AML-193 (cell line): Measurements from ENCODE around the gene RHCE.
"Not testable (repeated sequence)": the region's sequence is repeated elsewhere in the genome, so short reads cannot be mapped to it uniquely, and the experiment has no call there.

Experiments used
- DNase-seq, 2 experiments: peaks; one replicate each; lab custom pipeline; 2025; lab: John Stamatoyannopoulos, UW

The RHCE gene

DNA sequence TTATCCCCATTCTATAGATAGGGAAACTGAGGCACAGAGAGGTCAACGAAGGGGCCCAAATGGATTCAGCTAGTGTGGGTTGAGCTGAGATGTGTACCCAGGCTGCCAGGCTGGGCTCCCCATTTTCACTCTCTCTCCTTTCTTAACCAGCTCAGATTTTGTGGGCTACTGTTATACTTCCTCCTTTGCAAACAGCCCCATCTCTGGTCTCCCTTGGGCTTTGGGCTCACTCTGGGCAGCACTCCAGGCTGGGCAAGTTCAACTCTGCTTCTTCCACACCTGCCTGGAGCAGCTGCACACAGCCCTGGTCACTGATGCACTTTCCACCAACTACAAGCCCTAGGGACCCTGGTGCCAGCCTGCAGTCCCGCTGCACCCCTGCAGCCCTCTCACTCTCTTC is 22.5 kb downstream of the RHCE start:
- DNase-seq: not testable (repeated sequence)

DNA sequence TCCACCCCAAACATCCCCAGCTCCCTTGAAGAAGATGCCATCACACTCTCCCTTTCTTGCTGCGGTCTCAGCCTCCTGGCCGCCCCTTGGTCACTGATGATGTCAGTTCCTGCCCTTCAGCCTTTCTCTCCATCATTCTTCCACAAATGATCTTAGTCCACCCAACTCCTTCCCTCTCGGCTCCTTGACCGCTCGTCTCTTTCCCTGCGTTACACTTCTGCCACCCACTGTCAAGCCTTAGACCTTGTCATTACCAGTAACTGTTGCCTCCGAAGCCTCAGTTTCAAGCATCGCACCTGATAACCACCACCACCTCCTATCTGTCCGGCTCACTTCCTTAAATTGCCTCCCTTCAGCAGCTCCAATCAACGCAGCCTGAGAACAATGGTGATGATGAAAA is 23.1 kb downstream of the RHCE start:
- not testable (repeated sequence) for DNase-seq

DNA sequence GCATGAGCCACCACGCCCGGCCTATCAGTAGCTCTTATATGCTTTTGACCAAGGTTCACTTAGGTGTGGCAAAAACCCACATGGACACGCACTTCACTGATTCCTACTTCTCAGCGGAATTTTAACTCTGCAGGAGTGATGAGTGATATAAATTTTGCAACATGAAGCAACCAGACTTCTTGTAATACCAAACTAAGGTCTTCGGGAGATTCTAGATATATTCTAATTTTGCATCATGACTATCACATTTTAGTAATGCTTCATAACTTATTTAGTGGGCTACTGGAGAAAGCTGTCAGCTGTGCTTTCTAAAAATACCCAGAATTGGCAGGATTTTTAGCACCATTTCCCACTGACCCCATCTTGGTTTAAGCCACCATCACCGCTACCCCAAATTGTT is 27.8 kb downstream of the RHCE start:
- DNase-seq: no peak

DNA sequence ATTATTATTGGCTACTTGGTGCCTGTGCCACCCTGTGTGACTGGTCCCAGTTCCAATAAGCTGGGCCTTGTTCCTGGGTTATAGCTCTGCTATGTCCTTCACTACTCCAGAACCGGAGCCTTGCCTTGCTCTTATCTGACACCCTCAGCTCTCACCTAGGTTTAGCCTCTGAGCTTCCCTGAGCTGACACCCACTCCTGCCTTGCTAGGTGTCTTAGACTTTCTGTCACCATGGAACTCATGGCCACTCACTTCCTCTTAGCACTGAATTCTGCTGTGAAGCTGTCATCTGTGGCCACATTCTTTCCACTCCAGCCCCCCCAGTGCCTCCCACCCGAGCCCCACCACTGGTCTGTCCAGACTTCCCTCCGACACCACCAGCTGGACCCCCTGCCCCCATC is 30.9 kb downstream of the RHCE start:
- not testable (repeated sequence) for DNase-seq

DNA sequence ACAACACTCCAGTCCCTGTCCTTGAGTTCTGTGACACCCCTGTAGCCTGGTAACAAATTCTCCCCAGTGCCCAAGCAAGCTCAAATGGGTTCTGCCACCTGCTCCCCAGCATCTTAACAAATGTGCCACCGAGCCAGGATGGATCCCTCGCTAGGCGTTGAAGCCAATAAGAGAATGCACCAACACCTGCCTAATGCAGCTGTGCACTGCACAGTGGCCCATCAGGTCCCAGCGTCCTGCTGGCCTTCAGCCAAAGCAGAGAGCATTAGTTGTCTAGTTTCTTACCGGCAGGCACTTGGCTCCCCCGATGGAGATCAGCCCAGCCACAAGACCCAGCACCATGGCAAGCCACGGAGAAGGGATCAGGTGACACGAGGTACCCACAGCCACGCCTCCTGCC is 31.9 kb downstream of the RHCE start:
- not testable (repeated sequence) for DNase-seq

DNA sequence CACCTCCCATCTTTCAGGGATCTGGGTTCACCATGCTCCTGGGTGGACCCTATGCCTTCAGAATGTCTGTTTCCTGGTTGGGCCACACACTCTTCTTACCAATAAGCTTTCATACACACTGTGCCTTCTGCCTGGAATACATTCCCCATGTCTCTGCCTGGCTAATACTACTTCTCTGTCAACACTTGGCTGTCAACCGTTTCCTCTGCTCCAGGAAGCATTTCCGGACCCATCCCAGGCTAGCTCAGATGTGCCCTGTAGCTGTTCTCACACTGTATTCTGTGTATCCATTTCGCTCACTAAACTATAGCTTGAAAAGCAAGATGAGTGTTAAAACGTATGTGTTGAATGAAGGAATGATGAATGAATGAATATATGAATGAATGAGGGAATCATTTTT is 33.5 kb downstream of the RHCE start:
- DNase-seq: not testable (repeated sequence)

DNA sequence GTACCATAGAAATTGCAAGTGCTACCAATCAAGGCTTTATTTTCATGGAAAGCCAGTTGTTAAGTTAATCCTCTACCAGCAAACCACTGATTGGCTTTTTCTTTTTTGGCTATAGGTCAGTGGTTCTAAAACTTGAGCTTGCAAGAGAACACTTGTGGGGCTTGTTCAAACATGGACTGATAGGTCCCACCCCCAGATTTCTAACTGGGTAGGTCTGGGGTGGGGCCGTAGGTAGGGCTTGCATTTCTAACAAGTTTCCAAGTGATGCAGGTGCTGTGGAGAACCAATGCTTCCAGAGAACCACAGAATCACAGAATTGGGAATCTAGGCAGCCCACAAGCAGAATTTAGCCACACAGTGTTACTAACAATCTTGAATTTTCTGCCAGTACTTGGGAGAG is 36.8 kb downstream of the RHCE start:
- not testable (repeated sequence) for DNase-seq

DNA sequence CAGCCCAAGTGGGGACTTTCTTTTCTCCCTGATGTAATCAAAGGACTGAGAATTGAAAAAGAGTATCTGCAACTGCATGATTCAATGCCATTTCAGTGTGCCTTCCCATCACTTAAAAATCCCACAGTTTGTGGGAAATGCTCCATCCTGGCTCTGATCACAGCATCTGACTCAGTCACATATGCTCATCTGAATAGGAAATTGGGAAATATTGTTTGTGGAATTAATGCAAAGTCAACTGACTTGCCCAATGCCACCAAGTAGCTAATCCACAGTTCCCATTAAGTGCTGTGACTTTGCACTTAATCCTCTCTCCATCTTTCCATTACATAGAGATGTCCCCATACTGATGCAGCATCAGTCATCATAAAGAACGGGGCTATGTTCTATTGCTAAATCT is 37.5 kb downstream of the RHCE start:
- not testable (repeated sequence) for DNase-seq

DNA sequence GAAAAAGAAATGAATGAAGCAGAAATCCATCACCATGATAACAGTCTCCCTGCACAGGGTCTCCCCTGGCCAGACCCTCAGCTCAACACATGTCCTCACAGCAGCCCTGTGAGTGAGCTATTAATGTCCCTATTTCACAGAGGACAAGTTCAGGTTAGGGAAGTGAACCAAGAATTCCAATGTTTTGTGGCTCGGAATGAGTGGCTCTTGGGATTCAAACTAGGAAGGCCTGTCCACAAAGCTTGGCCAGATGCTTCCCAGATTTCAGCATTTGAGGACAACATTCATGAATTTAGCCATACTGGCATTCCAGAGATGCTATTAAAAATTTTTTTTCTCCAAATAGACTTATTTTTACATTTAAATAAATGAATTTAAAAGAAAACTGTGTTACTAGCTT is 38.1 kb downstream of the RHCE start:
- DNase-seq: not testable (repeated sequence)

DNA sequence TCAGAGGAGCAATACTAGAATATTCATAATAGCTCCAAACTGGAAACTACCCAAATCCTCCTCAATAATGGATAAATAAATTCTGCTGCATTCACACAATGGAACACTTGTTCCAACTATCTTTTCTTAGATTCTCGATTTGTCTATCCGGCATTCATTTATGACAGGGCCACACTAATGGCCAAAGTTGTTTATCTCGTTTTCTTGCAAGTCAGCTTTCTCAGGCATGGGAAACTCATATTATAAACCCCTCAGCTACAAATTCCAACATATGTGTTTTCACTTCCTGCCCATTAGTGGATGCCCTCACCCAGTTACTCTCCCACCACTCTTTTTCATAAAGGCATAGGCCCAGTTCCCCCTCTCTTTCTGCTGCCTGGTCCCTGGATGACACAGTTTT is 42.3 kb downstream of the RHCE start:
- DNase-seq: not testable (repeated sequence)

DNA sequence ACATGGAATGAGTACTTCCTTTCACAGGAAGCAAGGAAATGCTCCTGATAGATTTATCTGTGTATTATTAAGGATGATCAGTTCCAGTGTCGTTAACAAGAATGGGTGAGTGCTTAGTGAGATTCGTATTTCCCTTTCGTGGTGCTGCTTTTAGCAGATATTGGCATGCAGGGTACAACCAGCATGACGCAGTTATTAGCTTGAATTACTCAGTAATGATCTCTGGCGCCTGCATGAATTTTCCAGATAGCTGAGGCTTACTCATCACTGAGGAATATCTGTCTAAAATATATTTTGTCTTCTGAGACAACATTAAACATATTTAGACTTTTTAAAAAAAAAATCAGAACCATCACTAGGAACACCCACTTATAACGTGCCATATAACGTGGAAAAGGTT is 48.9 kb downstream of the RHCE start:
- not testable (repeated sequence) for DNase-seq

DNA sequence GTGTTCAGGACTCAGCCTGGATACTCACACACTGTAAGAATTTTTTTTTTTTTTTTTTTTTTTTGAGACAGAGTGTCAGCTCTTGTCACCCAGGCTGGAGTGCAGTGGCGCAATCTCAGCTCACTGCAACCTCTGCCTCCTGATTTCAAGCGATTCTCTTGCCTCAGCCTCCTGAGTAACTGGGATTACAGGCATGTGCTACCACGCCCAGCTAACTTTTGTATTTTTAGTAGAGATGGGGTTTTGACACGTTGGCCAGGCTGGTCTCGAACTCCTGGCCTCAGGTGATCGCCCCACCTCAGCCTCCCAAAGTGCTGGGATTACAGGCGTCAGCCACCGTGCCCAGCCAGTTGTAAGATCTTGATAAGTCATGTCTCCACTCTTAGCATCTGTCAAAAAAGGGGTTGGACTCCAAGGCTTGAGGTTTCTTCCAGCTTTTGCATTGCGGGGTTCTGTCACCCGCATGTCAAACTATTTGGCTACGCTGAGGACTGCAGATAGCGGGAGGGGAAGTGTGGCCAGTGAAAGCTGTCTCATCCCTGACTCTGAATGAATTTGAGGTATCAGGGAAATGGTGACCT is 50.8 kb downstream of the RHCE start:
- DNase-seq: not testable (repeated sequence)

DNA sequence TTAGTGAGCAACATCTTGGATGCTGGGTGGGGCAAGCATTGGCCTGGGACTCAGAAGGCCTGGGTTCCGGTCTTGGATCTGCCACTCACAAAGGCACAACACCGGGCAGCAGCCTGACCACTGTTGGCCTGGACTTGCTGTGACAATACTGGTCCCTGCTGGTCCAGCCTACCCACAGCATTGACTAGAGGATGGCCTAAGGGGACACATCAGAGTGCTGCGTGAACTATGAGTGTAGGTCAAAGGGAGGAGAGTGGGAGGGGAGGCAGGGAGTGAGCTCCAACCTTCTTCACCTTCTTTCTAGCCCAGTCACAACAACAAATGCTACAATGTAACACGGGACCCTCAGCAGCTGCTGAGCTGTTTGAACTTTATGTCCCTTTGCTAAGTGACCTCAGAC is 51.4 kb downstream of the RHCE start:
- no peak for DNase-seq

DNA sequence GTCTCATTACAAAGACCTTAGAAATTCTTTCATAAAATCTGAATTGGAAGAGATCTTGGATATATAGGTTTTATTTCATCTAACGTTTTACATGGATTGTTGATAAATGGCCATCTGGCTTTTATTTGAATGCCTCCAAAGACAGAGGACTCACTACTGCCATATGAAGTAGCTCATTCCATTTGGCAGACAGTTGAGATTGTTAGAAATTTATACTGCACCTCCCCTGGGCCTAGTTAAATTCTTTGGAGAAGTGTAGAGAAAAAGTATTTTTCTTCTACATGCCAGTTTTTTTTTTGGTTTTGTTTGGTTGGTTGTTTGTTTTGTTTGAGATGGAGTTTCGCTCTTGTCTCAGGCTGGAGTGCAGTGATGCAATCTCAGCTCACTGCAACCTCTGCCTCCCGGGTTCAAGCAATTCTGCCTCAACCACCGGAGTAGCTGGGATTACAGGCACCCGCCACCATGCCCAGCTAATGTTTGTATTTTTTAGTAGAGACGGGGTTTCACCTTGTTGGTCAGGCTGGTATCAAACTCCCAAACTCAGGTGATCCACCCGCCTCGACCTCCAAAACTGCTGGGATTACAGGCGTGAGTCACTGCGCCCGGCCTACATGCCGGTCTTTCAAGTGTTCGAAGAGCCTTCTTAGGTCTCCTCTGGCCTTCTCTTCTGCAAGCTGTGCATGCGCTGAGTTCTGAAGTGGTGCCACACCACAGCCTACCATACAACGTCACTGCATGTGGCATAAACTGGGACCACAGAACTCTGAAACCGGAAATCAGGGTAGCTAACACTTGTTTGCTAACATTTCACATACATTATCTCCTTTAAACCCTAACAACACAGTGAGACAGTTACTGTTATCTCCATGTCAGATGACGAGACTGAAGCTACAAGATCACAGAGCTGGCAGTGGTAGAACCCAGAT is 57.7 kb downstream of the RHCE start:
- DNase-seq: not testable (repeated sequence)

DNA sequence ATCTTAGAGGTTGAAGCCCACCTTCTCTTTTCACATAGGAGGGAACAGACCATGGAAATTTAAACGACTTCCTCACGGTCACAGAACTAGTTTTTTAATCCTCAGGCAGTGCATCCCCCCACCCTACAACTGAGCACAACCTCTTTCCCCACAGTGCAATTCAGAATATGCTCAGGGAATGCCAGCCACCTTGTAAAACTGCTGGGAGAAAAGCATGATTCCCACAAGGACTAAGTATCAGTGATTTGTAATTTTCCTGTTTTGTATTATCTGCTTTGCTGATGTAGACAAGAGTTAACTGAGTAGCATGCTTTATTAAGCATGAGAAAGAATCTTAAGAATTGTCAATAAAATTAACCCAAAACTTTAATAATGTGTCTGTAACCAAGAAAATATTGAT is 58.7 kb downstream of the RHCE start:
- DNase-seq: no peak

DNA sequence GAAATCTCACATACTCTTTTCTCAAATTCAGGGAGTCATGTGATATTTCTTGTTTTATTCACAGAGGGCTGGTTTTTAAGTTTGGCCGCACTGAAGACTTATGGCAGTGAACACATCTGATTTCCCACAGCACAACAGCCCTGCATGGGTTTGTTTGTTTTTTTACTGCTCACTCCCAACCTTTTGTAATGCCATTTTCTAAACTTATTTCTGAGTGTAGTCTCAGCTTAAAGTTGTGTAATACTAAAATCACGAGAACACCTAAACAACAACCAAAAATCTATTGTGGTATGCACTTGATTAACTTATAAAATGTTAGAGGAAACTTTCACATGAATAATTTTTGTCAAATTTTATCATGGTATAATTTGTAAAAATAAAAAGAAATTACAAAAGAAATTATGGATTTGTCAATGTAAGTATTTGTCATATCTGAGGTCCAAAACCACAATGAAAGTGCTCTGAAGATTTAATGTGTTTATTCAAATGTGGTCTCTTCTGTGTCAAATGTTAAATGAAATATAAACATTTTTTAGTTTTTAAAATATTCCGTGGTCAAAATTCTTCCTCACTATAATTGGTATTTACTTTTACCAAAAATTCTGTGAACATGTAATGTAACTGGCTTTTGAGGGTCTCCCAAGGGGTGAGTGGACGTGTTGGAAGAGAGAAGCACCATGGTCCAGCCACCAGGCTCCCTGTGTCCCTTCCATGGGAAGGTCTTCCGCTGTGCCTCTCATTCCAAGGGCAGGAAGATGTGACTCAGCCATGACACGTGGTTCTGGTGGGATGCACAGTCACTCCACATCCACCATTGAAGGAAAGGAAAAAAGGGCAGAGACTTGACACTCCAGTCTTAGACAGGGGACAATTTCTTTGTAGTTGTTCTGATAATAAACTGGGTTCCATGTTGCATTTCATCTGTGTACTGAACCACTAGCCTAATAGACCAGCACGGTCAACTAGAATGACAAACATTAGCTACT is 59.7 kb downstream of the RHCE start:
- no peak for DNase-seq

DNA sequence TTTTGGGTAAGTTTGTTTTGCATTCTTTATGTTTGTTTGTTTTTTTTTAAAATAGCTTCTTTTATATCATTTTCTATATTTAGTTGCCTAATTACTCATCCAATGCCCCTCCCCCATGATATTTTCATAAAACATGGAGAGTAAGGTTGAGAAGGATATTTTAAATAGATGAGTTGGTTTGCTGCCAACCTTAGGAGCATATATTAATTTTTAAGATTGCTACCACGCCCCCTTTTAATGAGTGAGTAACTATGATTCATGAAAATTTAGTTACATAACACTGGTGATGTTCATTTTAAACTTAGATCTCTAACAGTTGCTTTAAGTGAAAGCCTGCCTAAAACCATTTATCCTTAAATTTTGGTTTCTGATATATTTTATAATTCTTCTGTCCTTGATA is 63.8 kb downstream of the RHCE start:
- no peak for DNase-seq

DNA sequence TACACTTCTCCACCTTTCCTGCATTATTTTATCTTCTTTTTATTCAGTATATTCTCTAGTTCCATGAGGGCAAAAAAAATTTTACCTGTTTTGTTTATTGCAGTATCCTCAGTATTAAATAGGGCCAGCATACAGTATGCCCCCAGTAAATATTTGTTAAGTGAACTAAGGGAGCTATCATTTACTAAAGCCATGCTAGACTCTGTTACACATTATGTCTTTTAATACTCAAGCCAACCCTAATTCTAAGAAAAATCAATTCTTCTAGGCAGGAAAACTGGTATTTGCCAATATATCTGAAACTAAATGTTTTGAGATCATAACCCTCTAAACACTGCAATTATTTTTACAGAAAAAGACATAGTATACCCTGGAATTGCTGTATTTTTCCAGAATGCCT is 64.2 kb downstream of the RHCE start:
- DNase-seq: no peak

DNA sequence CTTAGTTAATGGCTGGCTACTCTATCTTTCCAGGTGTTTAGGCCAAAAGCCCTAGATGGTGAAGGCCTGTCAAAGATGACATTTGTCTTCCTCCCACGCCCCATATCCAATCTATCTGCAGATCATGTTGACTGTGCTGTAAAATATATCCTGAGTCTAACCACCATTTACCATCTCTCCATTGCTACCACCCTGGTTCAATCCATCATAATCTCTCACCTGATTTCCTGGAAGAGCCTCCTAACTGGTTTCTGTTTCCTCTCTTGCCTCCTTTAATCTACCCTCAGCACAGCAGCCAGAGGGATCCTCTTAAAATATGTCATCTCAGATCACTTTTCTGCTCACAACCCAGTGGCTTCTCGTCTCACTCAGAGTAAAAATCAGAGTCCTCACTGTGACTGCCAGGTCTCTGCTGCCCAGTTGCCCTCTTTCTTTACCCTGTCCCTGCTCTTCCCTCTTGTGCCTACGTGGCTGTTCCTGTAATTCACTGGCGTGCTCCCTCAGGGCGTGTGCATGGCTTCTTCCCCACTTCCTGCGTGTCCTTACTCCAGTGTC is 64.7 kb downstream of the RHCE start:
- no peak for DNase-seq

DNA sequence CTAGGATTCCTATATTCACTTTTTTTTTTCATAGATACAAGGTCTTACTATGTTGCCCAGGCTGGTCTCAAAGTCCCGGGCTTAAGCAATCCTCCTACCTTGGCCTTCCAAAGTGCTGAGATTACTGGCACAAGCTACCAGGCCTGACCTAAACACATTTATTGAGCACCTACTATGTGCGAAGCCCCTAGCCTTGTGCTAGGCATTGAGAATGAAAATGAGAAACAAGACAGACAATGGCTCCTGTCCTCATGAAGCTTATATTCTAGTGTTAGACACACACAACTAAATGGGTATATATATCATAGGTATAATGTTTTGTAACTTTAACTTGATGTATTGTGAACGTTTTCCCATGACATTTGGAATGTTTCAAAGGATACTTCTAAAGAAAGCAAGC is 71.0 kb downstream of the RHCE start:
- no peak for DNase-seq

DNA sequence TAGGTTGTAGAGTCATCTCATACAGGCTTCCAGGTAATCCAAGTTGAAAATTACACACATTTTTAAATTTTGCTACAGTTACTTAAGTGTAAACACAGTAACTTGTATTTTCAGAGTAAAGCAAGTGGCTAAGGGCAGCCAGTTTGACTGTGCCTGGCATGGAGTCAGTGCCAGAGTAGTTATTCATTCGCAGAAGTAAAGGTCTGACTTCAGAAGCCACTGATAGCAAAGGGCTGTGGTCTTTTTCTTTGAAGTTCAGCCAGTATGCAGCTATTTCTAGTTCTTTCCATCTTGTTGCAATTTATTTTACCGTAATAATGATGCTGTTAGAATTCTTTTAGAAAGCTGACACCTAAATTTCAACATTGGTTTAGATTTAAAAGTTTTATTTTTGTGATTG is 73.1 kb downstream of the RHCE start:
- DNase-seq: no peak

DNA sequence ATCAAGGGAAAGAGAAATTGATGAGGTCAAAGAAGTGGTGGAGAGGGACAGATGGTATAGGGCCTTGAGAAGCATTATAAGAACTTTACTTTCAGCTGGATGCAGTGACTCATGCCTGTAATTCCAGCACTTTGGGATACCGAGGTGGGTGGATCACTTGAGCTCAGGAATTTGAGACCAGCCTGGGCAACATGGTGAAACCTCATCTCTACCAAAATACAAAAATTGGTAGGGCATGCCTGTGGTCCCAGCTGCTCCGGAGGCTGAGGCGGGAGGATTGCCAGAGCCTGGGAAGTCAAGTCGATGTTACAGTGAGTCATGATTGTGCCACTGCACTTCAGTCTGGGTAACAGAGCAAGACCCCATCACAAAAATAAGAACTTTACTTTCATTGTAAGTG is 76.8 kb downstream of the RHCE start:
- DNase-seq: no peak
